OCI-LY7 (cell line): ENCODE data around the gene PALLD. TPM values are rescaled to one million over a fixed set of nuclear protein-coding genes. Genes with fewer than 3 reads are reported as not detected.

Experiments used
- BruUV-seq: library from RNA; stranded (reverse); fragments of 400-500 nt; replicated peaks from 2 replicates; lab custom pipeline; 2021; lab: Mats Ljungman, UMichigan
- CTCF ChIA-PET: fragments of 300-600 bp; sonication (Branson Sonifier 250); formaldehyde crosslinking; loops from one replicate; lab custom pipeline; 2022; ENCODE audit warnings: antibody characterized with exemption; ENCODE audit not compliant: unreplicated experiment; lab: Charles Lee
- POLR2A ChIA-PET: fragments of 300-600 bp; sonication (Branson Sonifier 250); formaldehyde crosslinking; loops from one replicate; lab custom pipeline; 2022; ENCODE audit warnings: antibody characterized with exemption; lab: Charles Lee
- DNase-seq: peaks from one replicate; pipeline ENCODE4 v3.0.0-alpha.2; 2015; ENCODE audit warnings: low spot score
- H2AFZ ChIP-seq: fragments of 200-600 bp; sonication (generic), shearing (Covaris generic); 2 replicates; pipeline ENCODE4 v1.6.1; 2014; ENCODE audit warnings: mild to moderate bottlenecking, antibody characterized with exemption, low read length, moderate library complexity
- H3K27ac ChIP-seq: fragments of 200-600 bp; sonication (generic); 2 replicates; pipeline ENCODE4 v1.5.1; 2014; ENCODE audit warnings: mixed run types, low read depth, mild to moderate bottlenecking, moderate library complexity, low read length, inconsistent platforms; ENCODE audit not compliant: poor library complexity, severe bottlenecking
- H3K36me3 ChIP-seq: fragments of 200-600 bp; sonication (generic); 2 replicates; pipeline ENCODE4 v1.6.1; 2014; ENCODE audit warnings: mild to moderate bottlenecking, antibody characterized with exemption, low read length, moderate library complexity, mixed read lengths; ENCODE audit not compliant: insufficient read depth
- H3K4me1 ChIP-seq: fragments of 200-600 bp; sonication (generic); 2 replicates; pipeline ENCODE4 v1.5.1; 2014; ENCODE audit warnings: mild to moderate bottlenecking, low read length; ENCODE audit not compliant: insufficient read depth, poor library complexity, severe bottlenecking
- H3K4me2 ChIP-seq: fragments of 200-600 bp; sonication (generic); 2 replicates; pipeline ENCODE4 v1.6.1; 2014; ENCODE audit warnings: mild to moderate bottlenecking, low read length
- H3K4me3 ChIP-seq: fragments of 200-600 bp; sonication (generic); 2 replicates; pipeline ENCODE4 v1.5.1; 2014; ENCODE audit warnings: mild to moderate bottlenecking, low read depth, low read length; ENCODE audit not compliant: poor library complexity, severe bottlenecking
- H3K79me2 ChIP-seq: fragments of 200-600 bp; sonication (generic); 2 replicates; pipeline ENCODE4 v1.6.1; 2016; ENCODE audit warnings: low read depth, mild to moderate bottlenecking, low read length, moderate library complexity, mixed read lengths; ENCODE audit not compliant: insufficient read depth
- H3K9me2 ChIP-seq: fragments of 200-600 bp; sonication (generic); 2 replicates; pipeline ENCODE4 v1.6.1; 2016; ENCODE audit warnings: mild to moderate bottlenecking, low read length, mixed read lengths; ENCODE audit not compliant: insufficient read depth
- H3K9me3 ChIP-seq: fragments of 200-600 bp; sonication (generic); 2 replicates; pipeline ENCODE4 v1.6.1; 2014; ENCODE audit warnings: mild to moderate bottlenecking, mixed run types, low read length, mixed read lengths
- H4K20me1 ChIP-seq: fragments of 200-600 bp; sonication (generic); 2 replicates; pipeline ENCODE4 v1.6.1; 2014; ENCODE audit warnings: mild to moderate bottlenecking, antibody characterized with exemption, low read length, moderate library complexity, mixed read lengths; ENCODE audit not compliant: insufficient read depth
- CTCF ChIP-seq: fragments of 200-600 bp; sonication (generic); conservative IDR thresholded peaks from 2 replicates; pipeline ENCODE4 v1.5.1; 2014; ENCODE audit warnings: mild to moderate bottlenecking, antibody characterized with exemption, low read length, moderate library complexity, mixed read lengths
- EZH2phosphoT487 ChIP-seq: fragments of 200-600 bp; sonication (generic); IDR thresholded peaks from 2 replicates; pipeline ENCODE4 v1.6.1; 2018; ENCODE audit warnings: low read depth, borderline replicate concordance, mild to moderate bottlenecking, mixed run types, antibody characterized with exemption, low read length, moderate library complexity, mixed read lengths
- intact Hi-C: fragments of 100-400 bp; cut with micrococcal nuclease; formaldehyde crosslinking; loops from one replicate; pipeline ENCODE4 v1.10.0; 2022; ENCODE audit not compliant: unreplicated experiment
- total RNA-seq, 2 experiments: library from RNA; depleted of rRNA in 1 of 2; stranded (reverse); fragments of >200 nt in 1 of 2; shearing (Covaris generic) in 1 of 2; gene quantifications; 2 replicates each; pipeline ENCODE4 v1.2.3, GENCODE V29; 2014 to 2022

The PALLD gene
- total RNA-seq, 2 experiments from 2014 or later, result 0.73 to 2.8 TPM

GRCh38 chr4:168813890-168814289, 317.0 kb downstream of the PALLD start:
- H3K79me2 ChIP-seq, result no peaks in the 10 kb centered on the region
- no peak overlapping the region for H2AFZ ChIP-seq
- BruUV-seq, result no TSS peak
- H3K9me3 ChIP-seq, result no peaks in the 10 kb centered on the region
- no peak overlapping the region for H3K4me2 ChIP-seq
- H3K4me1 ChIP-seq, result no peaks in the 10 kb centered on the region
- H3K36me3 ChIP-seq, result no peaks in the 10 kb centered on the region
- no peak overlapping the region for H3K27ac ChIP-seq
- no peaks in the 10 kb centered on the region for H3K9me2 ChIP-seq
- H4K20me1 ChIP-seq, result no peaks in the 10 kb centered on the region
- intact Hi-C loops, result no loop called here
- no peak overlapping the region for H3K4me3 ChIP-seq
- no peak for DNase-seq
- TF ChIP-seq EZH2phosphoT487 (no peak), CTCF (no peak)
- ChIA-PET POLR2A (no interaction called here), CTCF (no interaction called here)

- no peak overlapping the region for H3K27ac ChIP-seq
- H2AFZ ChIP-seq, result no peak overlapping the region
- H3K4me2 ChIP-seq, result no peak overlapping the region
- H3K4me1 ChIP-seq, result no peaks in the 10 kb centered on the region
- no peaks in the 10 kb centered on the region for H3K9me3 ChIP-seq
- no peak overlapping the region for H3K4me3 ChIP-seq
- POLR2A ChIA-PET, result interaction anchor here (0.6 kb wide), 3 partner anchors 159 to 600 kb away, joined by 3 to 4 read pairs (median 4); partner anchors contain the start of gene CBR4
- no peaks in the 10 kb centered on the region for H3K36me3 ChIP-seq
- BruUV-seq, result no TSS peak
- TF ChIP-seq CTCF (no peak), EZH2phosphoT487 (no peak)
- no peaks in the 10 kb centered on the region for H4K20me1 ChIP-seq
- CTCF ChIA-PET, result no interaction called here
- intact Hi-C loops, result no loop called here
- H3K9me2 ChIP-seq, result no peaks in the 10 kb centered on the region
- H3K79me2 ChIP-seq, result no peaks in the 10 kb centered on the region
- no peak for DNase-seq
Observed at GRCh38 chr4:168815379-168816345, 318.8 kb downstream of the PALLD start.

GRCh38 chr4:168817370-168817769, 320.5 kb downstream of the PALLD start:
- Histone ChIP-seq H4K20me1 (no peaks in the 10 kb centered on the region), H3K27ac (no peak overlapping the region), H3K79me2 (no peaks in the 10 kb centered on the region), H3K9me2 (no peaks in the 10 kb centered on the region), H2AFZ (no peak overlapping the region), H3K36me3 (no peaks in the 10 kb centered on the region), H3K4me1 (no peaks in the 10 kb centered on the region), H3K9me3 (no peaks in the 10 kb centered on the region), H3K4me3 (no peak overlapping the region), H3K4me2 (no peak overlapping the region)
- POLR2A ChIA-PET, result interaction anchor here (0.6 to 0.9 kb wide), 4 partner anchors 10 to 1611 kb away, joined by 3 read pairs; no protein-coding TSS in a partner anchor
- intact Hi-C loops, result no loop called here
- CTCF ChIA-PET, result no interaction called here
- BruUV-seq, result no TSS peak
- no peak for TF ChIP-seq CTCF
- TF ChIP-seq EZH2phosphoT487, result no peak
- no peak for DNase-seq
